ENCODE results near the gene DOCK10.

- TF ChIP-seq CTCF (IDR thresholded peaks at IDR 0.05) (no peak), ZNF263 (CRISPR knock-in tag; IDR thresholded peaks at IDR 0.05; ENCODE audit: low read depth) (no peak), JUN (CRISPR knock-in tag; IDR thresholded peaks at IDR 0.05) (no peak), E2F5 (CRISPR knock-in tag; IDR thresholded peaks at IDR 0.05) (no peak), ESRRA (CRISPR knock-in tag; IDR thresholded peaks at IDR 0.05; ENCODE audit: borderline replicate concordance) (no peak), PRDM15 (CRISPR knock-in tag; IDR thresholded peaks at IDR 0.05) (no peak), ZBTB43 (CRISPR knock-in tag; IDR thresholded peaks at IDR 0.05) (no peak)
Observed at GRCh38 chr2:224925810-224926100, 116.5 kb downstream of the DOCK10 start.
